Stimulated activated CD8-positive, alpha-beta memory T cell treated with anti-CD3 and anti-CD28 coated beads, Interleukin-7, amount 100 ng/mL, for 24 hours (primary cell): ENCODE data around the gene CHERP.

Experiments
- DNase-seq: peaks from one replicate; pipeline ENCODE4 v3.0.0-alpha.2; 2020; ENCODE audit warnings: low read depth

Gene CHERP, protein sequence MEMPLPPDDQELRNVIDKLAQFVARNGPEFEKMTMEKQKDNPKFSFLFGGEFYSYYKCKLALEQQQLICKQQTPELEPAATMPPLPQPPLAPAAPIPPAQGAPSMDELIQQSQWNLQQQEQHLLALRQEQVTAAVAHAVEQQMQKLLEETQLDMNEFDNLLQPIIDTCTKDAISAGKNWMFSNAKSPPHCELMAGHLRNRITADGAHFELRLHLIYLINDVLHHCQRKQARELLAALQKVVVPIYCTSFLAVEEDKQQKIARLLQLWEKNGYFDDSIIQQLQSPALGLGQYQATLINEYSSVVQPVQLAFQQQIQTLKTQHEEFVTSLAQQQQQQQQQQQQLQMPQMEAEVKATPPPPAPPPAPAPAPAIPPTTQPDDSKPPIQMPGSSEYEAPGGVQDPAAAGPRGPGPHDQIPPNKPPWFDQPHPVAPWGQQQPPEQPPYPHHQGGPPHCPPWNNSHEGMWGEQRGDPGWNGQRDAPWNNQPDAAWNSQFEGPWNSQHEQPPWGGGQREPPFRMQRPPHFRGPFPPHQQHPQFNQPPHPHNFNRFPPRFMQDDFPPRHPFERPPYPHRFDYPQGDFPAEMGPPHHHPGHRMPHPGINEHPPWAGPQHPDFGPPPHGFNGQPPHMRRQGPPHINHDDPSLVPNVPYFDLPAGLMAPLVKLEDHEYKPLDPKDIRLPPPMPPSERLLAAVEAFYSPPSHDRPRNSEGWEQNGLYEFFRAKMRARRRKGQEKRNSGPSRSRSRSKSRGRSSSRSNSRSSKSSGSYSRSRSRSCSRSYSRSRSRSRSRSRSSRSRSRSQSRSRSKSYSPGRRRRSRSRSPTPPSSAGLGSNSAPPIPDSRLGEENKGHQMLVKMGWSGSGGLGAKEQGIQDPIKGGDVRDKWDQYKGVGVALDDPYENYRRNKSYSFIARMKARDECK

DNA sequence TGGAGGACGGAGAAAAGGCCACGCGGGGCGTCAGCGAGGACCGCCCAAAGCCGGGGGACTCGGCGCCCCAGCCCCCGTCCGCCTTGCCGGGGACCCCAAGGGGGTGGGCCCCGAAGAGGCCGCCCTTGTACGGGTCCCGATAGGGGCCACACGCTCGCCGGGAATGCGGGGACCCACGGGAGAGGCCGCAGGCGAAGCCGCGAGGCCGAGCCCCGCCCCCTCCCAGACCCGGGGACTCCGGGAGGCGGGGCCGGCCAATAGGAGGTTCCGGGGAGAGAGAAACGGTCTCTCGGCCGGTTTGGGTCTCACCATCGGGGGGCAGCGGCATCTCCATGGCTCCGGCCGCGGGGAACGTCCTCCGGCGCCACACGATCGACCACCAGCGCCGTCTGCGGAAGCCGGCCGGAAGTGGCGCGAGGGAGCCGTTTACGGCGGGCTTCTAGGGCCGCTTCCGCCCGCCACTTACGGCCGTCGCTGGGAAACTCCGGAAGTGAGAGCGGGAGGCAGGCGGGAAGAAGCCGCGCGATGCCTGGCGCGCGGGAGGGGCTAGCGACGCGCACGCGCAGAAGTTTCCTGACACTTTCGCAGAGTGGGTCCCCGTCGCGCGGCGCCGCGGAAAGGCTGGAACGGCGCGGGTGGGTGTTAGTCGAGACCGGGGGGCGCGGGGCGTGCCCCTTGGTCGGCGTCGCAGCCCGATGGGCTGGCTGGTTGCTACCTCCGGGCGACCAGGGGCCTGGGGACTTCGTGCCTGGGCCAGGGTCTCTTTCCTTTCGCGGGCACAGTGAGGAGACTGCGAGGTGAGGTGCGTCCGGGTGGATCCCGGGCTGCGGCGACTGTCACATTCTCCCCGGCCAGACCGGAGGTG, at the start of gene CHERP:
Gene CHERP, minus strand, starts transcription at position 393 of the 865 bp plus-strand sequence. Its CDS starts 59 bp downstream, at position 334.
- DNase-seq, result peak; percentile 89

DNA sequence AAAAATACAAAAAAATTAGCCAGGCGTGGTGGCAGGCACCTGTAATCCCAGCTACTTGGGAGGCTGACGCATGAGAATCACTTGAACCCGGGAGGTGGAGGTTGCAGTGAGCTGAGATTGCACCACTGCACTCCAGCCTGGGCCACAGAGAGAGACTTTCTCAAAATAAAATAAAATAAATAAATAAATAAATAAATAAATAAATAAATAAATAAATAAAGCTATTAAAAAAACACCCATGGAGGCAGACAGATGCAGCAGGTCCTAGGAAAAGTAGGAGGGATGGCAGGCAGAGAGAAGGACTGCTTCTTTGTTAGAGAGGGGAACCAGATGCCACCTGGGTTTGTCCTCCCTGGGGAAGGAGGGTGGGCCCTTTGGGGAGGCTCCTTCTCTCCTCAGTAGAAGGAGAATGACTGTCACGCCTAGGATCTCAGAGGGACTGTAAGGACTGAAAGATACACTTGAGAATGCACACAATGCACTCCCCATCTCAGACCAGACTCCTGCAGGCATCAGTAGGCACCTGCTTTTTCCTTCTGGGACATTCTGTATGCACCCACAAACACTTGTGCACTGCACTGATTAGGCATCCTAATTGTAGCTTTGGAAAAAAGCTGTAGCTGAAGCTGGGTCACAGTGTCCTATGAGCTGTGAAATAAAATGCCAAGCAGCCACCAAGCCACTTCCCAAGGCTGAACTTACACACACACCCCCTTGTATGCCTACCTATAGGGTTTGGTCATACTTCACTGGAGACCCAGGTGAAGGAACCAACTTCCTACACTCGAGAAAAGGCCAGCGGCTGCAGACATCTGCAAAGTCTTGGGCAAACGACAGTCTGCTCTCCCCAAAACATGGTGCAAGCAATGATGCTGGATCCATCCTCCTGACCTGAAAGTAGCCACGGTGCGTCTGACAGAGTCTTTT, 48.9 kb upstream of the CHERP start:
- DNase-seq, result no peak

DNA sequence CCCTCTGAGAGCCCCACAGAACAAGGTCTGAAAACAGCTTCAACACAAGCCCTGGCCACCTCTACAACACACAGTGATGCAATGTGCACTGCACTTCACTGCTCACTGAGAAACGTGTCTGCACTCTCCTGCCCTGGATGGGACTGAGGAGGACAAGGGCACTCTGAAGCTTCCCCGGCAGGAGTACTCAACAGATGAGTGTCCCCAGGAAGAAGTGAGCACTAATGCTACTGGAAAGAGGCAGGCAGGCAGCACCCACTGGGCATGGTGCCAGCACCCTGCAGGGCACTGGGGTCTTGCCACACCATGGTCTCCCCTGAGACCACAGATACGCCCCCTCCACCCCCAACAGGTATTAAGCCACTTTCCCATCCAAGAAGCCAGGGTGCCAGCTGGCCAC, 47.7 kb upstream of the CHERP start:
- DNase-seq, result no peak

DNA sequence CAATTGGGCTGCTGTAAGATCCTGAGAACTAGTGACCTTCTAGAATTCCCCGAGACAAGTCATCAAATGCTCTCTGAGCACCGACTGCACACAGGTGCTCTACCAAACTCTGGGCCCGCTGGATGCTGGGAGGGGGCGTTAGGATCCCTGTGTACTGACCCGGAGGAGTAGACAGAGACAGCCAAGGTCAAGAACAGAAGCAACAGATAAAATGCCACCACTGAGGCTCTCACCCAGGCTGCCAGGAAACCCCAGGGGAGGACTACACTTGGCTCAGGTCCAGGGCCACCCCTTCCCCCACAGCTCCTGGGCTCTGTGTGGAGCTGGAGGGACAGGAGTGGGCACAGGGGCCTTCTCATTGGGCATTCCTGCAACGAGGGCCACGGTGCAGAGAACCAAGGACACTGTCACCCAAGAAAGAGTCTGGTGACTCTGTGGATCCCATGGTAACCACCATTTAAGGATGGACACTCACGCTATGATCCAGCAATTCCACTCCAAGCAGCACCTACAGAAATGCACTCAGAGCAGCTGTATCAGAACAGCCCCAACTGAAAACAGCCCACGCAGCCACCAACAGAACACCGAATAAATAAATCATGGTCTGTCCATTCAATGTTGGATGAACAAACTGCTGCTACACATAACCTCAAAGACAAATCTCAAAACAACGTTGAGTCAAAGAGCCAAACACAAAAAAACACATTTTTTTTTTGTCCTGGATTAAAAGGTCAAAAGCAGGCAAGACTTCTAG, 46.8 kb upstream of the CHERP start:
- no peak for DNase-seq

DNA sequence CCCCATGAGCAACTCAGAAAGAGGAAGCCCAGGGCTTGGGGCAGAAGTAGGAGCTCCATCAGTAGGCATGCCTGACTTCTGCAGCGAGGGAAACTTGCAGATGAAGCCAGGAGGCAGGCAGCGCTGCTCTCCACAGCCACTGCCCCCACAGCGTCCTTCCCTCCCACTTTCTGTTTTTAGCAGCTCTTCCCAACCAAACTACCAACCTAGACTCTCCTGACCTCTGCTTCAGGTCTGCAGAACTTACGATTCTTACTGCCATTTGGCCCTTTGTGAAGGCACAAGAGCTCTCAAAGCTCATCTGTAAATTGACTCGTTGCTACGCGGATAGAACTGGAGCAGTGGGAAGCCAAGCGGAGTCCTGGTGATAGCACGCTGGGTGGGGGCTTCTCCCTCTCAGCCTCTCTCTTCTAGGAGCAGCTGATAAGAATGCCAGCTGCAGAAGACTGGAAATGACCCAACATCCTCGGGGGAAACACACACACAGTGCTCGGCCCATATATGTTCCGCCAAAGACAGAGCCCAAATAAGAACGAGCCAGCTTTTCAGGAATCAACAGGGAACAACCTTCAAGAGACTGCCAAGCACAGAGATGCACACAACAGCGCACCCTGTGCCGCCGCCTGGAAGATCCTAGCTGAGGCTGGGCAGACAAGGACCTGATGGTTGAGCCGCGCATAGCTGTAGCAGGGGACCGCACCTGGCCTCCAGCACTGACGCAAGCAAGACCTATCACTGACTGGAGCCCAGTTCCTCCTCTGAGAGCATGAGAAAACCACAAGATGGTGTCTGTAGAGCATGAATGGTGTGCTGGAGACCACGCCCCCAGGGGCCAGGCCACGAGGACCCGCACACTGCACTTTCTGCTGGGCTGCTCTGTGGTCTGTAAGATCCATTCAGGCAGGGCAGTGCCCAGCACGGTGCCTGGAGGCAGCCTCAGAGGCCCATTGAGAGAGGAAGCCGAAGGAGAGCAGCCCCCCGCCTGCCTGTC, 45.9 kb upstream of the CHERP start:
- no peak for DNase-seq

DNA sequence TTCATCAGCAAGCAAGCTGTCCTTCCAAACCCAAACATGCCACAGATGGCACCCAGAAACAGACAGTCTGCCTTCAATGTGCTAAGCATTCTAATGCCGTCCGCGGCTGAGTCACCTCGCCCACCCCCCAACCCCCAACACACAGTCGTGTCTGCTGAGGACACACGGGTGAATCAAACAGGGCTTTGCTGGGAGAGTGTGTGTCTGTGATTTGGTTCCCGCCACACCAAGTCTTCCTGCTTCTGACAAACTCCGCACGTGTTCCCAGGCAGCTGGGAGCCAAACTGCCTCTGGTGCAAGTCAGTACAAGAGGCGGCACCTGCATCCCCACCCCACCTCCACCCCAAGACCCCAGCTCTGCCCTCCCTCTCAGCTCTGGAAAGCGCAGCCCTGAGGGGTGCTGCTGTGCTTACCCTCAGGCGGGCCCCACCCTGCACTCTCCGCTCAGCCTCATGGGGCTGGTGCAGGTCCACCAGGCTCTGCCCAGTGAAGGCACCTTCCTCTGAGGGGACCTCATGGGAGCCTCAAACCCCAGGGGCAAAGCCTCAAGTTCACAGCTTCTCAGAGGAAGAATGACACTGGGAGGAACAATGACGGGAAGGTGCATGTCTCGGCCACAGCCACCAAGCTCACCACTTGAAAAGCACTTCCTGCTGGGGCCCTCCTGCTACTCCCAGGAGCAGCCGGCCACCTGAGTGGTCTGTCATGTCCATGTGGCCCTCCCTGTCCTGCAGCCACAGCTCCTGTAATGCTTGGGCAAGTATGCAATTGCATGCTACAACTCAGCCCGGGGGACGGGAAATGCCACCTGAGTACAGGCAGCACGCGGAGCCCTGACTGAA, 45.0 kb upstream of the CHERP start:
- DNase-seq, result no peak

DNA sequence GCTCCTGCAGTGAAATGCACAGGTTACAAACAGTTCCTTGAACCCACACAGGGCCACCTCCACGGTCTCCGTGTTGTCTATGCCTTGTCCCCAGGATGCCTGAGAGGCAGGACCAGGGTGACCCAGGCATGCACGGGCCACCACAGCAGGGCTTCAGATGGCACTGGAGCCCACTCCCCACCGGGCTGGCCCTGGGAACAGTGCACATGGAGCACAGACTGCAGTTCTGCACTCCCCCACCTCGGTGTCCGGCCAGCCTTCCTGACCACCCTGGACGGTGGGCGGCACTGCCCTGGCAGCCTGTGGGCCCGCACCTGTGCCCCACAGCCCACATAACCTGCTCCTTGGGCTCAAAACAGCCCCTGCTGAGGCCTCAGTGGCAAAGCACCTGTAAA, 44.2 kb upstream of the CHERP start:
- no peak for DNase-seq

DNA sequence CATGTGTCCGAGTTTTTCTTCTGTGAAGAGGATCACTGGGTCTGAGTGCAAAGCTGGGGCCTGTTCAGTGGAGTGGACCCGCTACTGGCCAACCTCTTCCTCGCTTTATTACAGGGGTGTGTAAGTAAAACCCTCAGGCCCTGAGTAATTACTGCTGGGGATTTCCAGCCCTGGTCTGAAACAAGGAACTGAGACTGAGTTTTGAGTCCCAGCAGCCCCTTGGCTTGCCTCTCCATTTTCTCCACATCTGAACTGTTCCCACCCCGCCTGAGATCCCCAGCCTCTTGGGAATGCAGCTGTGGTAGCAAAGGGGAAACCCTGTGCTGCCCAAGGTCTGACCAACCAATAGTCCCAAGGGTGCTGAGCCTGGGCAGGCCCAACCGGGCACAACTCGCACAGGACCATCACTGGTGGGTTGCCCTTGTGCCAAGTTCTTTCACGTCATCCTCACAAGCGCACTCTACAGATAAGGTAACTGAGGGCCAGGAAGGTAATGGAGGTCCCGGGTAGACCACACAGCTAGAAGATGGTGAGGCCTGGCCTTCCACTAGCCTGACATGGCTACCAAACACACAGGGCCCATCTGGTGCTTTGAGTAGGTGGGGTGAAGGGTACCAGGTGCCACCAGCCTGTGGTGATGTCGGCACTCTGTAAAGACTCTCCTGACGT, 43.7 kb upstream of the CHERP start:
- no peak for DNase-seq

DNA sequence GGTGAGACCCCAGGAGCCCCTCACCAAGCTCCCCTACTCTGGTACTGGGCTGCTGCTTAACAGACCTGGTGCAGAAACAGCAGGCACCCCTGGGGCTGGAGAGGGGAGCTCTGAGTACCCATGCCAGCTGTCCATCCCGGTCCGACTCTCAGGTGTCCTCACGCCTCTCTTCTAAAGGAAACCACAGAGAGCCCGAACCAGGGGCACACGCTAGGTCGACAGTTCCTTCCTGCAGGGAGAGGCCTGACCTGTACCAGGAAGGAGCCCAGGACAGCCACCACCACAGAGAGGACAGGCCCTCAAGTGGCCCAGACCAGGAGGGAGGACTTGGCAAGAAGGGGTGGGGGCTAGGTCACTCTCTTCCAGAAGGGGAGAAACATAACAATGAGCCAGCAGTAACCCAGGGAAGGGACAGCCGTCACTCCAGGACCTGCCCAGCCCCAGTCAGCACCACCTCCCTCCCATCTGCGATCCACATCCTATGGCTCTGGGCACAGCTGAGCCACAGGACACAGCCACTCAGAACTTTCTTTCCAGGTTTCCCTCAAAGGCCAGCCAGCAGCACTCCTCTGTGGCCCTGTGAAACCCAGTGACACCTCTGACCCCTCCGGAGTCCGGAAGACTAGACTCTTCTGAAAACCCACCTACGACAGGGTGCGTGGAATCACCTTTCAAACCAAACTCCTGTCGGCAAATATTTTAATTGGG, 43.0 kb upstream of the CHERP start:
- DNase-seq, result no peak

DNA sequence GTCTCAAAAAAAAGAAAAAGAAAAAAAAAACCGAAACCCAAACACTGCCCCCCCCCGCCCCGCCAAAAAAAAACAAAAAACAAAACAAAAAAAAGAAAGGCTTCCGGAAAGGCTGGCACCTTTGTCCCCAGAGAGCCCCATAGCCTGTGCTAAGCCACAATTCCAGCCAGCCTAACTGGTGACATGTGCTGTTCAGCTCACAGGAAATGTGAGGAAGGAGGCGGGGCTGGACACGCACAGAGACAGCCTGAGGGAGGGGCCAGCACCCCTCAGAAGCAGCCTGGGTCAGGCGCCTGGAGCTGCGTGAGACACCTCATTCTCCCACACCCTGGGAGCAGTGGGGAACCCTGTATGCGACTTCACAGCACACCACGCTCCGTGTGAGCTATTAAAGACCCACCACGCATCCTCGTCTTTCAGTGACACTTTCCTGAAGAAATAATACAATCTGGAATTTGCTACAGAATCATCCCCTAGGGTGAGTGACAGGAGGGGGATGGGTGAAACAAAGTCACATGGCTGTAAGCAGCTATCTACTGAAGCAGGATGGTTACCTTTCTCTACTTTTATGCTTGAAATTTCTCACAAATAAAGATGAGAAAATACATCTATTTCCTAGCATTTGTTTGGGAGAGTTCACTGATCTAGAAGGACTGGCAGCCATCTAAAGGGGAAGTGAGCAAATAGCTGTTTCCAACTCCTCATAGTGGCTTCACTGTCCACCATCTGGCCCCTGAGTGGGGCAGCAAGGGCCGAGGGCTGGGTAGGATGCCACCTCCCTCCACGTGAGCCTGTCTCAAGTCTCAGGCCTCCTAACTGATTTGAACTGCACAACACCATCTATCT, 42.2 kb upstream of the CHERP start:
- peak; percentile 62 for DNase-seq

DNA sequence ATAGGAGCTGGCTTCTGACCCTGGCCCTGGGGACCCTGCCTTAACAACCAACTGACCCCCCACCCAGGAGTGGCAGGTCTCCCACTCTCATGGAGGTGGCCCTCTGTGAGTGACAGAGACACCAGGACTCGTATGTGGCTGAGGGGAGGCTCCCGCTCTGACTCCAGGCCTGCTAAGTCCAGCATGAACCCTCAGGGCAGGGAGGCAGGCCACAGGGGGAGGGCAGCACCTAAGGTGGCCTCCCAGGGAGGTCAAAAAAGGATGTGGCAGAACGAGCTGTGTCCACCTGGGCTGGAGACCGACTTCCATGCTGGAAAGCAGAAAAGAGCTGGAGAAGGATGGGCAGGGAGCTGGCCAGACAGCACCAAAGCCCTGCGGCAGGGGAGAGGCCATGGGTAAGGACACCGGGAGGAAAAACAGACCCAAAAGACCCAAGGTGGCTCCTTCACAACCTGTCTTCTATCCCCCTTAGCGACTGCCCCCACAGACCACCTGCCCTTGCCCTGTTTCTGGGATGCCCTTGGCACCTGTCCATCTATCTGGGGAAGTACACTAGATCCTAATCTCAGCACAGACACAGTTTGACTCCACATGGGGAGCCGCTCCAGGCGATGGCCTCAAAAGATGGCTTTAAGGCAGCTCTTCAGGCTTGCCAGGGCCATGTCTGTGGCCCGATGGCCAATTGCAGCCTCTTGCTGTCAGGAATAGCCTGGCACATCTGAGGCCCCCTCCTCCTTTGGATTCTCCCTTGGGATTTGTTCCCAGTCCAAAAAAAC, 40.4 kb upstream of the CHERP start:
- no peak for DNase-seq

DNA sequence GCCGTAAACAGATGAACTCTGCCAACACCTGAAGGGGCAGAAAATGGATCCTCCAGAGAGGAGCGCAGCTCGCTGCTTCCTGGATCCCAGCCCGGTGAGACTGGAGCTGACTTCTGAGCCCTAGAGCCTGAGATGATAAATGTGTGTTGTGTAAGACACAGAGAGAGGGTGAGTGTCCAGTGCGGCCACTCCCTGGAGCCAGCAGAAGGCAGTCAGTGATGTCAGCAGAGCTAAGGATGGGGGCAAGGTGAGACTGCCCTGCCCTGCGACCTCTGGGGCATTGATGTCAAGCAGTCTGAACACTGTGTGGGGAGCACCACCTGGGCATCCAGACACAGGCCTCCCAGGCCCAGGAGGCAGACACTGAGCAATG, 39.7 kb upstream of the CHERP start:
- no peak for DNase-seq

DNA sequence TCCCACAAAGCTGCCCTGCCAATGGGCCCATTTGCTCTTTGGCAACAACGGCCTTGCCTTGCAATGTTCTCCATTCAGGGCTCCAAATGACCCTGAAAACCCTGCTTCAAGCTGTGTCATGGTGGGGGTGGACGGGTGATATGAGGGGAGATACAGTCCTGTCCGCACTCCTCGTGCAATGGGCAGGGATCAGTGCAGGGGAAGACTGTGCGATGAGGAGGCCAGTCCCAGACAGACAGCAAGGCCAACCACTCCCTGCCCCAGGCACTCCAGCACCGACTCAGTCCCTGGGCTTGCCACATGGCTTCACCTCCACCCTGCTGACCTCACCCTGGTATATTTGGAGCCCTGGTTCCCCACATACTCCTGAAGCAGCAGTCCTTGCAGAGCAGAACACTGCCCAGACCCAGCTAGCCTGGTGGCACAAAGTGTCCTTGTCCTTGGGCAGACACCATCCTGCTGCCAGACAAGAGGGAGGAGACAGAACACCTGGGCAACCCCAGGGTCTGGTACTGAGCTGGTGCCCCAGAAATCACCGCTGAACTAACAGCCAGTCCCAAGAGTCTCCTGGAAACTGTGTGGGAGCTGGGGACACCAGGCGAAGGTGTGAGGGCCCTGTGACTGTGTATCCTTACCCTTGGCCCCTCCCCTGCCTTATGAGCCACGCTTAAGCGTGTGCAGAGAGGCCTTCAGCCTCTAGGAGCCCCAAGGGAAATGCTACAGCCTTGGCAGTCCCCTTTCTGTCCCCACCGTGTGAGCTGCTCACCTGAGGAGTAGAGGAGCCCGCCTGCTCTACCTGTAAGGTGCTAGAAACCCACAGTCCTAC, 39.1 kb upstream of the CHERP start:
- no peak for DNase-seq

DNA sequence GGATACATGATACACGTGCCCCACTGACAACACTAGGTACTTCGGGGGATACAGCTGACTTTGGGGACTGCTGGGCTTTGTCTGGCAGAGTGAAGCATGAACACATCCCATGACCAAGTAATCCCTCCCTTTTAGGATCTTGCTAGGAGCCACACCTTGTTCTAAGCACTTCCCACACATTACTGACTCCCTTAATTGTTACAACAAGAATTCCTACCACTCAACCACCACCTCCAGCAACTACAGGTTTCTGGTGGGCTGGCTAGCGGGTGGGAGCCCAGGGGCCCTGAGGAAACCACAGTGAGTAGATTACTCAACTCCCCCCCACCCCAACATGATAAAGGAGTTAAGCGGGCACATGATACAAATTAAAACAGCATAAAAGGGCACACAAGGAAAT, 37.1 kb upstream of the CHERP start:
- DNase-seq, result no peak
